ENCODE measurements around the gene PRELP.

Gene PRELP

DNA sequence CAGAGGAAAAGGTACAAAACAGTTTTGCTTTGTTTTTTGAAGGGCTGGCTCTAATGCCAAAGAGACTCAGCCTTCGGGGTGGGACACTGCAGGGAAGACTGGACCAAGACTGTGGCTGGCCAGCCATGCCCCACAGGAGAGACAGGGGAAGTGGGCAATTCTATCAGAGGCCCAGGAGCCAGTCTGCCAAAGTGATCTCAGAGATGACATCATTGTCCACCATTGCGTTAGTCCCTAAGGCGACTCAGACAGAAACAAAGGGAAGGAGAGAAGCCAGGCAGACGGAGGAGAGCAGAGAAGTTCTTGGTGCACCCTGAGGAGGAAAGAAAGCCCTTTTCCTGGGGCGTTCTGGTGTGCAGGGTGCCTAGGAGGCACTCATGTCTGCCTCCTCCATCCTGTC lies 44.7 kb downstream of the PRELP start:
- no peak for TF ChIP-seq ZBTB7A (IDR thresholded peaks at IDR 0.05; ENCODE audit: low read depth)
- 0 out of 2 replicates have a peak, but pooled peaks have one; percentile 33 for TF ChIP-seq CEBPB (IDR thresholded peaks at IDR 0.05)
- TF ChIP-seq CREB1 (IDR thresholded peaks at IDR 0.05; ENCODE audit: low read depth): peak; percentile 58; the same call in 1 of the 2 replicates

DNA sequence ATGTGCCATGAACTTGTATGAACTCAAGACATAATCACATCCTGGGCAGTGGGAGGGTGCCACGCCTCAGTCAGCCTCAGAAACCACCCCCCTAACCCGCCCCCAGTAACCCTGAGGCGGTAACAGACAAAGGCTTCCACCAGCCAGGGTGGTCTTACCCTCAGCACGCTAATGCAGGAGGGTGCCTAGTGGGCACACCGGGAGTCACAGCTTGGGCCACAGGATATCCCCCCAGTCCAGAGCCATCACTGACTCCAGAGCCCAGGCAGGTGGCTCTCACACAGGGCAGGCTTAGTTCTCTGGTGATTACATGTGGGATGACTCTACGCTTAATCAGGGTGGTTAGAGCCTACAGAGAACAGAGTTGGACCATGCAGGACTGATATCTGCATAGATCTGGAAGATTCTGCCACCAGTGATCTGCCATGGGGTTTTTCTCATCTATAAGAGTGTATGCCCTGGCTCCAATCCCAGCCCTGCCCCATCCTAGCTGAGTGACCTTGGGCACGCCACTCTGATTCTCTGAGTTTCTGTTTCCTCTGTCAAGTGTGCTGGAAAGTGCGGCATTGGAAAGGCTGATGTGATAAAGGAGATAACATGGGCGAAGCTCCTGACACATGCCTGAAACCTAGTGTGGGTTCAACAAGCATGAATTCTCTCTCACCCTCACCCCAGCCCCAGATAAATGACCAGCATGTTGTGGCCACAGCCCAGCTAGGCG lies 45.6 kb downstream of the PRELP start:
- TF ChIP-seq, protein P1, sequence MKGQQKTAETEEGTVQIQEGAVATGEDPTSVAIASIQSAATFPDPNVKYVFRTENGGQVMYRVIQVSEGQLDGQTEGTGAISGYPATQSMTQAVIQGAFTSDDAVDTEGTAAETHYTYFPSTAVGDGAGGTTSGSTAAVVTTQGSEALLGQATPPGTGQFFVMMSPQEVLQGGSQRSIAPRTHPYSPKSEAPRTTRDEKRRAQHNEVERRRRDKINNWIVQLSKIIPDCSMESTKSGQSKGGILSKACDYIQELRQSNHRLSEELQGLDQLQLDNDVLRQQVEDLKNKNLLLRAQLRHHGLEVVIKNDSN (IDR thresholded peaks at IDR 0.05): no peak
- TF ChIP-seq EP300 (IDR thresholded peaks at IDR 0.05; ENCODE audit: borderline replicate concordance) (no peak), TEAD4 (IDR thresholded peaks at IDR 0.05) (no peak), CEBPB (IDR thresholded peaks at IDR 0.05) (no peak), RAD21 (IDR thresholded peaks at IDR 0.05; ENCODE audit: low read depth) (no peak), FOXM1 (IDR thresholded peaks at IDR 0.05; ENCODE audit: borderline replicate concordance, low read depth) (no peak), MAX (IDR thresholded peaks at IDR 0.05) (no peak), EGR1 (IDR thresholded peaks at IDR 0.05) (no peak), REST (IDR thresholded peaks at IDR 0.05; ENCODE audit: low read depth) (no peak), TAF1 (IDR thresholded peaks at IDR 0.05; ENCODE audit: low read depth) (no peak), TCF12 (IDR thresholded peaks at IDR 0.05; ENCODE audit: low read depth) (no peak), CREB1 (IDR thresholded peaks at IDR 0.05; ENCODE audit: low read depth) (no peak), NFIC (IDR thresholded peaks at IDR 0.05) (no peak), YY1 (IDR thresholded peaks at IDR 0.05; ENCODE audit: low read depth) (no peak), ZBTB7A (IDR thresholded peaks at IDR 0.05; ENCODE audit: low read depth) (no peak)

DNA sequence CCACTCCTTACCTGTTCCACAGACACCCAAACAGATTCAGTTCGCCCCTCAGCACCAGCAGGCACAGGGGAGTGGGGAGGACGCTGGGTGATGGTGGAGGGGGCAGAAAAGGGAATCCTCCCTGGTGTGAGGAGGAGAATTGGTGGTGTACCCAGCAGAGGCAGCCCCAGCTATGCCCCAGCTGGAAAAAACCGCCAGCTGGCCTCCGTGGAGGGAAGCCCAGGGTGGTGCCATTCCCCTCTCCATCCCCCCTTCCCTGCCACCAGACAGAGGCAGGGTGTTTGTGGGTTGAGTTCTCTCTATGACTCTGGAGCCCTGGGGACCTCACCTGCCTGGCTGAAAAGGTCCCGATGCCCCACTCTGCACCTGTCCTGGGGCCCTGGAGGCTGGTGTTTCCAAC lies 46.2 kb downstream of the PRELP start:
- TF ChIP-seq TEAD4 (IDR thresholded peaks at IDR 0.05) (no peak), EGR1 (IDR thresholded peaks at IDR 0.05) (no peak), FOXM1 (IDR thresholded peaks at IDR 0.05; ENCODE audit: borderline replicate concordance, low read depth) (no peak), CREB1 (IDR thresholded peaks at IDR 0.05; ENCODE audit: low read depth) (no peak), REST (IDR thresholded peaks at IDR 0.05; ENCODE audit: low read depth) (no peak), TCF12 (IDR thresholded peaks at IDR 0.05; ENCODE audit: low read depth) (no peak), TAF1 (IDR thresholded peaks at IDR 0.05; ENCODE audit: low read depth) (no peak), RAD21 (IDR thresholded peaks at IDR 0.05; ENCODE audit: low read depth) (no peak), ZBTB7A (IDR thresholded peaks at IDR 0.05; ENCODE audit: low read depth) (no peak), EP300 (IDR thresholded peaks at IDR 0.05; ENCODE audit: borderline replicate concordance) (no peak), YY1 (IDR thresholded peaks at IDR 0.05; ENCODE audit: low read depth) (no peak), NFIC (IDR thresholded peaks at IDR 0.05) (no peak), MAX (IDR thresholded peaks at IDR 0.05) (no peak)
- TF ChIP-seq, protein P1 (IDR thresholded peaks at IDR 0.05): no peak

DNA sequence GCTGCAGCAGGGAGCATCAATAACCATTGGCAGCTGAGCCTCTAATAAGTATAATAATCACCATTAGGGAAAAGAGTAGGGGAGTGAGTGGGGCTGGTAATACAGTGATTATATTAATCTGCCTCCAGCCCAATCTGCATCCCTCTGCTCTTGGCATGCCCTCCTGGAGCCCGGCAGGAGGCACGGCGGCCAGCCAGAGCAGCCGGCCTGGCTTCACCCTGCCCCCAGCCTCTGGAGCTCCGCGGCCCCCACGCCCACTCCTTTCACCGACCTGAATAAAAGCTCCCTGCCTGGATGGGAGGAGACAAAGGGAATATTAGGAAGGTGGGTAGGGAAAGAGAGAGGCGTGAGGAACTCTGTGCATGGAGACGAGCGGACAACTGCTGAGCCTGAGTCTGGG lies 46.6 kb downstream of the PRELP start:
- 0 out of 2 replicates have a peak, but pooled peaks have one; percentile 11 for TF ChIP-seq MAX (IDR thresholded peaks at IDR 0.05)
- peak; percentile 15; the same call in 1 of the 2 replicates for TF ChIP-seq EP300 (IDR thresholded peaks at IDR 0.05; ENCODE audit: borderline replicate concordance)
- no peak for TF ChIP-seq REST (IDR thresholded peaks at IDR 0.05; ENCODE audit: low read depth)
- no peak for TF ChIP-seq RAD21 (IDR thresholded peaks at IDR 0.05; ENCODE audit: low read depth)
- TF ChIP-seq FOXM1 (IDR thresholded peaks at IDR 0.05; ENCODE audit: borderline replicate concordance, low read depth): no peak
- TF ChIP-seq NFIC (IDR thresholded peaks at IDR 0.05): peak; percentile 76
- peak; percentile 82 for TF ChIP-seq EGR1 (IDR thresholded peaks at IDR 0.05)

All from Ishikawa (cell line).